HFF-Myc (cell line): Measurements from ENCODE around the gene SCD5.

ENCODE experiments used
- DNase-seq: peaks from one replicate; pipeline ENCODE4 v3.0.0-alpha.2; 2011; ENCODE audit warnings: low read depth; ENCODE audit errors: extremely low read depth
- H3K4me3 ChIP-seq: replicated peaks from 2 replicates; pipeline ENCODE4 v1.5.1; 2011; ENCODE audit warnings: low read depth, mild to moderate bottlenecking, control low read depth, low read length
- CTCF ChIP-seq: IDR thresholded peaks from 2 replicates; pipeline ENCODE4 v1.5.1; 2012; ENCODE audit warnings: mild to moderate bottlenecking, low read depth, low read length, control low read depth; ENCODE audit errors: missing control alignments

SCD5 gene

GRCh38 chr4:82588771-82589270, 209.8 kb downstream of the SCD5 start:
- no peak for TF ChIP-seq CTCF
- H3K4me3 ChIP-seq: no peak overlapping the region
- DNase-seq: no peak

GRCh38 chr4:82587826-82588540, 210.6 kb downstream of the SCD5 start:
- H3K4me3 ChIP-seq: no peak overlapping the region
- no peak for TF ChIP-seq CTCF
- no peak for DNase-seq

- no peak for DNase-seq
- no peak for TF ChIP-seq CTCF
These were observed 212.7 kb downstream of the SCD5 start for GRCh38 chr4:82585690-82586435.

GRCh38 chr4:82584931-82585330, 213.7 kb downstream of the SCD5 start:
- DNase-seq: no peak
- TF ChIP-seq CTCF: no peak
- no peak overlapping the region for H3K4me3 ChIP-seq

More at GRCh38 chr4:82585690-82586435, 212.7 kb downstream of the SCD5 start:
- H3K4me3 ChIP-seq: no peak overlapping the region

GRCh38 chr4:82583897-82584587, 214.6 kb downstream of the SCD5 start:
- no peak for DNase-seq
- no peak overlapping the region for H3K4me3 ChIP-seq
- no peak for TF ChIP-seq CTCF

GRCh38 chr4:82579932-82580331, 218.7 kb downstream of the SCD5 start:
- no peak for DNase-seq
- TF ChIP-seq CTCF: no peak
- no peak overlapping the region for H3K4me3 ChIP-seq
